ENCODE measurements around the gene MFAP3. TPM values are rescaled to one million over a fixed set of nuclear protein-coding genes. Genes with fewer than 3 reads are reported as not detected.
A peak's percentile ranks its signal among the peaks of the same experiment; 100 is the strongest.

MFAP3 gene
- total and polyA plus RNA-seq, 2 donors from 2014 or later: 3.1 to 36.4 TPM

GRCh38 chr5:154095904-154096303, 57.1 kb downstream of the MFAP3 start:
- Histone ChIP-seq H3K9me3 (ENCODE audit: control insufficient read depth in 2 of 3, insufficient read depth in 1 of 3, low read length in 3 of 3) (no peaks in the 10 kb centered on the region), H3K4me3 (ENCODE audit: low read length in 3 of 3) (no peak overlapping the region), H3K27me3 (ENCODE audit: control insufficient read depth, insufficient read depth, low read length) (no peaks in the 10 kb centered on the region), H3K27ac (ENCODE audit: low read depth in 2 of 2, low read length in 2 of 2) (no peak overlapping the region), H3K4me1 (ENCODE audit: control insufficient read depth in 2 of 3, insufficient read depth in 2 of 3, low read depth in 1 of 3, low read length in 3 of 3) (no peaks in the 10 kb centered on the region), H3K36me3 (ENCODE audit: control insufficient read depth in 2 of 3, insufficient read depth in 3 of 3, low read length in 3 of 3) (no peaks in the 10 kb centered on the region), H3K9ac (ENCODE audit: low read length in 3 of 3) (no peak overlapping the region)
- intact Hi-C loops (cut with DNase I): no loop called here
- no peak for DNase-seq
- FAIRE-seq: no peak
- TF ChIP-seq CTCF (IDR thresholded peaks at IDR 0.05; ENCODE audit: borderline replicate concordance, extremely low read depth, insufficient read depth): no peak

GRCh38 chr5:154097031-154097430, 58.3 kb downstream of the MFAP3 start:
- no peaks in the 10 kb centered on the region for H3K4me1 ChIP-seq (ENCODE audit: control insufficient read depth in 2 of 3, insufficient read depth in 2 of 3, low read depth in 1 of 3, low read length in 3 of 3)
- TF ChIP-seq CTCF (IDR thresholded peaks at IDR 0.05; ENCODE audit: borderline replicate concordance, extremely low read depth, insufficient read depth): no peak
- intact Hi-C loops (cut with DNase I): no loop called here
- H3K27ac ChIP-seq (ENCODE audit: low read depth in 2 of 2, low read length in 2 of 2): no peak overlapping the region
- no peaks in the 10 kb centered on the region for H3K9me3 ChIP-seq (ENCODE audit: control insufficient read depth in 2 of 3, insufficient read depth in 1 of 3, low read length in 3 of 3)
- DNase-seq (peak in 2 of 5 donors; percentile 44 to 69), FAIRE-seq (no peak)
- H3K9ac ChIP-seq (ENCODE audit: low read length in 3 of 3): no peak overlapping the region
- no peaks in the 10 kb centered on the region for H3K36me3 ChIP-seq (ENCODE audit: control insufficient read depth in 2 of 3, insufficient read depth in 3 of 3, low read length in 3 of 3)
- no peak overlapping the region for H3K4me3 ChIP-seq (ENCODE audit: low read length in 3 of 3)
- H3K27me3 ChIP-seq (ENCODE audit: control insufficient read depth, insufficient read depth, low read length): no peaks in the 10 kb centered on the region

GRCh38 chr5:154098465-154098864, 59.7 kb downstream of the MFAP3 start:
- DNase-seq: no peak

More at GRCh38 chr5:154098465-154098864, 59.7 kb downstream of the MFAP3 start:
- intact Hi-C loops (cut with DNase I): no loop called here
- no peak overlapping the region for H3K27ac ChIP-seq (ENCODE audit: low read depth in 2 of 2, low read length in 2 of 2)
- TF ChIP-seq CTCF (IDR thresholded peaks at IDR 0.05; ENCODE audit: borderline replicate concordance, extremely low read depth, insufficient read depth): no peak
- H3K27me3 ChIP-seq (ENCODE audit: control insufficient read depth, insufficient read depth, low read length): no peaks in the 10 kb centered on the region
- no peaks in the 10 kb centered on the region for H3K9me3 ChIP-seq (ENCODE audit: control insufficient read depth in 2 of 3, insufficient read depth in 1 of 3, low read length in 3 of 3)
- no peak overlapping the region for H3K9ac ChIP-seq (ENCODE audit: low read length in 3 of 3)
- H3K36me3 ChIP-seq (ENCODE audit: control insufficient read depth in 2 of 3, insufficient read depth in 3 of 3, low read length in 3 of 3): no peaks in the 10 kb centered on the region
- H3K4me3 ChIP-seq (ENCODE audit: low read length in 3 of 3): no peak overlapping the region
- no peak for FAIRE-seq
- no peaks in the 10 kb centered on the region for H3K4me1 ChIP-seq (ENCODE audit: control insufficient read depth in 2 of 3, insufficient read depth in 2 of 3, low read depth in 1 of 3, low read length in 3 of 3)
